Gastroesophageal sphincter (tissue), 3 donors: Measurements from ENCODE around the gene KLHL21.

Experiments used
- EP300 ChIP-seq: sonication (generic); formaldehyde crosslinking; IDR thresholded peaks from one replicate; pipeline ENCODE4 v1.6.1; 2017; ENCODE audit warnings: antibody characterized with exemption, mild to moderate bottlenecking
- TF ChIP-seq, protein P1 (sequence below), 4 experiments: fragments of 200-600 bp in 2 of 4; fragments of 450-650 bp in 2 of 4; sonication (generic) in 1 of 4; IDR thresholded peaks; one replicate each; pipeline ENCODE4 v1.5.1; 2017 to 2019; ENCODE audit warnings: antibody characterized with exemption in 4 of 4, mild to moderate bottlenecking in 2 of 4, moderate library complexity in 2 of 4

DNA sequence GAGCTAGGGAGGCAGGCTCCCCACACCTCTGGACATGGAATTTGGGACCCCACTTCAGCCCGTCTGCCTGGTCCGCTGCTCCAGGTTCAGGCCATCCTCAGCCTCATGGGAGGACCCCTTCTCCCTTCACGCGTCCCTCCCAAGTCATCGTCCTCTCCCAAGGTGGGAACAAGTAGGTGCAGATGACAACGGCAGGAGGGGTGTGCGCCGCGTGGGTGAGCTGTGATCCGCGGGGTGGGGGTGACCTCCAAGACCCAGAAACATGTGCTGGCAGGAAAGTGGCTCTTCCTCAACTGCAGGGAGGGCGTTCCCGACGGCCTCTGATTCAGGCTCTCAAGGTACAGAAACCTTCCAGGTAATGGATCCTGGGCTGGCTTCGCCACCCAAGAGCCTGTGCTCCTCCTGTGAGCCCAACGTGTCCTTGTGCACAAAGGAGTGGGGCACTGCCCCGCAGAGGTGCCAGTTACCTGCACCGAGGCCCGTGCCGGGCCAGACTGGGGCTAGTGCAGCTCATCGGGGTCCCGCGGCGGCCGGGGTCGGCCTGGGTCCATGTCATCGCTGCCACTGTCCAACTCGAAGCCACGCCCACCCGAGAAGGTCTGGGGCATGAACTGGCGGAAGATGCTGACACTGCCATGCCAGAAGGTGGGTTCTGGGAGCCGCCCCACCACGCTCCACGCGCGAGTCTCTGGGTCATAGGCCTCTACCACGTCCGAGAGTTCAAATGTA is 9.6 kb downstream of the KLHL21 start:
- TF ChIP-seq, protein P1, sequence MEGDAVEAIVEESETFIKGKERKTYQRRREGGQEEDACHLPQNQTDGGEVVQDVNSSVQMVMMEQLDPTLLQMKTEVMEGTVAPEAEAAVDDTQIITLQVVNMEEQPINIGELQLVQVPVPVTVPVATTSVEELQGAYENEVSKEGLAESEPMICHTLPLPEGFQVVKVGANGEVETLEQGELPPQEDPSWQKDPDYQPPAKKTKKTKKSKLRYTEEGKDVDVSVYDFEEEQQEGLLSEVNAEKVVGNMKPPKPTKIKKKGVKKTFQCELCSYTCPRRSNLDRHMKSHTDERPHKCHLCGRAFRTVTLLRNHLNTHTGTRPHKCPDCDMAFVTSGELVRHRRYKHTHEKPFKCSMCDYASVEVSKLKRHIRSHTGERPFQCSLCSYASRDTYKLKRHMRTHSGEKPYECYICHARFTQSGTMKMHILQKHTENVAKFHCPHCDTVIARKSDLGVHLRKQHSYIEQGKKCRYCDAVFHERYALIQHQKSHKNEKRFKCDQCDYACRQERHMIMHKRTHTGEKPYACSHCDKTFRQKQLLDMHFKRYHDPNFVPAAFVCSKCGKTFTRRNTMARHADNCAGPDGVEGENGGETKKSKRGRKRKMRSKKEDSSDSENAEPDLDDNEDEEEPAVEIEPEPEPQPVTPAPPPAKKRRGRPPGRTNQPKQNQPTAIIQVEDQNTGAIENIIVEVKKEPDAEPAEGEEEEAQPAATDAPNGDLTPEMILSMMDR (IDR thresholded peaks at IDR 0.05): no peak
- TF ChIP-seq EP300: no peak
